ENCODE data around the gene GSTM4. TPM values are rescaled to one million over a fixed set of nuclear protein-coding genes. Genes with fewer than 3 reads are reported as not detected.

Gene GSTM4
- total RNA-seq, 3 donors from 2014 or later (not counting 1 experiment from before 2014, with no cell fraction given) = 20.5 to 48.8 (median 47.1) TPM

GRCh38 chr1:109623601-109624161 lies 32.2 kb upstream of the GSTM4 start:
- H3K4me3 Mint-ChIP-seq = peak overlapping the region; percentile 25
- H3K27me3 ChIP-seq (ENCODE audit: control insufficient read depth, insufficient read depth, low read length) = no peaks in the 10 kb centered on the region
- no peaks in the 10 kb centered on the region for H3K27me3 Mint-ChIP-seq (ENCODE audit: low read depth in 2 of 2)
- no peak overlapping the region for H3K4me3 ChIP-seq (ENCODE audit: low read length)
- no peaks in the 10 kb centered on the region for H3K9me3 ChIP-seq (ENCODE audit: control insufficient read depth, insufficient read depth, low read length)
- peaks cover 57% of the 10 kb centered on the region for H3K4me1 ChIP-seq (ENCODE audit: control insufficient read depth, insufficient read depth, low read length)
- WGBS (ENCODE audit: insufficient coverage) = 58% methylated on average over 11 of the region's 11 CpGs
- peak overlapping the region; percentile 56 to 65 for H3K27ac Mint-ChIP-seq
- no peaks in the 10 kb centered on the region for H3K9me3 Mint-ChIP-seq
- TF ChIP-seq CTCF (IDR thresholded peaks at IDR 0.05) = no peak
- no peaks in the 10 kb centered on the region for H3K36me3 Mint-ChIP-seq
- H3K36me3 ChIP-seq (ENCODE audit: control insufficient read depth, insufficient read depth, low read length) = peaks cover 29% of the 10 kb centered on the region
- no peak for ATAC-seq
- H3K4me1 Mint-ChIP-seq = peaks cover 39 to 65% of the 10 kb centered on the region in 2 donors
- H3K27ac ChIP-seq (ENCODE audit: low read length) = no peak overlapping the region
- intact Hi-C loops (cut with micrococcal nuclease) = no loop called here
- DNase-seq = peak in 1 of 2 donors; percentile 12

DNA sequence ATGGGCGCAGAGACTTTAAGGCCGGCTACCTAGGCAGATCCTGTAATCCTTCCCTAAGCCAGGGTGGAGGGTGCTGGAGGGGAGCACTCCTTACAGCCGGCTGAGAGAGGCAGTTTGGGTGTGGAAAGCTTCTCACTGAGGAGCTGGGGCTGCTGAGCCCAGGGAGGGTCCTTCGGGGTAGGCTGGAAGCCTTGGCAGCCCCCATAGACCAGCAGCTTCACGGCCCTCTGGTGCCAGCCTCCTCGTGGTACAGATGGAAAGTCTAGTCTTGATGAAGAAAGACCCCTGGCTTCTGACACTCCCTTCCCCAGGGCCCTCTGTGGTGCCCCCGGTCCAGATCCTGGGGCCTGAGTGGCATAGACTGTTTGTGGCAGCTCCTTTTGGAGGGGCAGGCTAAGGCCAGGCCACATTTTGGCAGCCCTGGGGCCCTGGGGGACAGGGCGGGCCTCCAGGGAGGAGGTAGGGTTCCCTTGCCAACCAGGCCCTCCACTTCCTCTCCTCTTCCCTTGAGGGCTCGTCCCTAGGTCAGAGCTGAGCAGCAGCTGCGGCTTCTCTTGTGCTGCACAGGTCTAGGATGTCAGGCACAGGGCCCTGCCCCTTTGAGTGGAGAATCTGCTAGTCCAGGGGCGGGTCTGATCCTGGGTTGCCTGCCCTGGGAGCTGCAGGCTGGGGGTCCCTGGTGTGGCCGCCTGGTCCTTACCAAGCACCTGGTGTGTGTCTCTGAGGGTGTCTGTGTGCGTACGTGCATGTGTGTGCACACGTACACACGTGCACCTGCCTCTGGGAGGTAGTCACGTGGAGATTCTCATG lies 31.5 kb upstream of the GSTM4 start:
- intact Hi-C loops (cut with micrococcal nuclease) = no loop called here
- DNase-seq (peak in 1 of 2 donors; percentile 25), ATAC-seq (no peak)
- 53% methylated on average over 17 of the region's 17 CpGs for WGBS (ENCODE audit: insufficient coverage)
- no peaks in the 10 kb centered on the region for H3K36me3 Mint-ChIP-seq
- no peaks in the 10 kb centered on the region for H3K9me3 ChIP-seq (ENCODE audit: control insufficient read depth, insufficient read depth, low read length)
- H3K36me3 ChIP-seq (ENCODE audit: control insufficient read depth, insufficient read depth, low read length) = peaks cover 36% of the 10 kb centered on the region
- no peak overlapping the region for H3K4me3 ChIP-seq (ENCODE audit: low read length)
- no peaks in the 10 kb centered on the region for H3K27me3 Mint-ChIP-seq (ENCODE audit: low read depth in 2 of 2)
- H3K27ac ChIP-seq (ENCODE audit: low read length) = peak overlapping the region; percentile 49
- H3K4me3 Mint-ChIP-seq = no peak overlapping the region
- no peaks in the 10 kb centered on the region for H3K9me3 Mint-ChIP-seq
- peaks cover 50% of the 10 kb centered on the region for H3K4me1 ChIP-seq (ENCODE audit: control insufficient read depth, insufficient read depth, low read length)
- peak overlapping the region; percentile 56 to 65 for H3K27ac Mint-ChIP-seq
- no peak for TF ChIP-seq CTCF (IDR thresholded peaks at IDR 0.05)
- H3K4me1 Mint-ChIP-seq = peaks cover 33 to 57% of the 10 kb centered on the region in 2 donors
- H3K27me3 ChIP-seq (ENCODE audit: control insufficient read depth, insufficient read depth, low read length) = no peaks in the 10 kb centered on the region

DNA sequence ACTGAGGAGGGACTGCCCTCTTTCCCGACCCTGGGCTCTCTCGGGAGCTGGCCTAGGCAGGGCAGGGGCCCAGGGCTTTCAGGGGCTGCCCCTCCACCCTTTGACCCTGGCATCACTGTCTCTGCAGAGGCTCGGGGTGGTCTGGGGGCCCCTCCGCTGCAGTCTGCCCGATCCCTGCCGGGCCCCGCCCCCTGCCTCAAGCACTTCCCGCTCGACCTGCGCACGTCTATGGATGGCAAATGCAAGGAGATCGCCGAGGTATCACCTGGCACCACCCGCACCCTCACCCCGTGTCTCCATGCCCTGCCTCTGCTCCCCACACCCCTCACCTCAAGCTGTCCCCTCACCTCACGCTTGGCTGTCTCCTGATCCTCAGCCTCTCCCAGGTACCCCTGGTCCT lies 30.7 kb upstream of the GSTM4 start:
- DNase-seq (peak in 1 of 2 donors; percentile 3), ATAC-seq (no peak)
- no peaks in the 10 kb centered on the region for H3K27me3 Mint-ChIP-seq (ENCODE audit: low read depth in 2 of 2)
- H3K27ac Mint-ChIP-seq = peak overlapping the region; percentile 21 to 42
- H3K9me3 Mint-ChIP-seq = no peaks in the 10 kb centered on the region
- H3K36me3 Mint-ChIP-seq = no peaks in the 10 kb centered on the region
- no peak for TF ChIP-seq CTCF (IDR thresholded peaks at IDR 0.05)
- peaks cover 43% of the 10 kb centered on the region for H3K36me3 ChIP-seq (ENCODE audit: control insufficient read depth, insufficient read depth, low read length)
- no peaks in the 10 kb centered on the region for H3K27me3 ChIP-seq (ENCODE audit: control insufficient read depth, insufficient read depth, low read length)
- no peaks in the 10 kb centered on the region for H3K9me3 ChIP-seq (ENCODE audit: control insufficient read depth, insufficient read depth, low read length)
- no peak overlapping the region for H3K4me3 ChIP-seq (ENCODE audit: low read length)
- H3K27ac ChIP-seq (ENCODE audit: low read length) = no peak overlapping the region
- peaks cover 25 to 50% of the 10 kb centered on the region in 2 donors for H3K4me1 Mint-ChIP-seq
- H3K4me1 ChIP-seq (ENCODE audit: control insufficient read depth, insufficient read depth, low read length) = peaks cover 45% of the 10 kb centered on the region
- WGBS (ENCODE audit: insufficient coverage) = 95% methylated on average over 16 of the region's 16 CpGs
- intact Hi-C loops (cut with micrococcal nuclease) = no loop called here
- H3K4me3 Mint-ChIP-seq = no peak overlapping the region
